Kidney (tissue), 14 donors: Measurements from ENCODE around the gene S100A8. TPM values are rescaled to one million over a fixed set of nuclear protein-coding genes. Genes with fewer than 3 reads are reported as not detected.

Source experiments
- DNase-seq, 5 donors: peaks; one replicate each; pipeline ENCODE4 v3.0.0-alpha.2; 2013 to 2020
- FAIRE-seq: peaks from 2 replicates; lab custom pipeline; 2012; peaks lifted over from hg19 to GRCh38; lab: Jason Lieb, UNC
- H3K27ac ChIP-seq, 2 donors: one replicate each; pipeline ENCODE4 v1.7.0; 2013; ENCODE audit warnings: low read depth in 2 of 2, low read length in 2 of 2, inconsistent platforms in 1 of 2
- H3K27me3 ChIP-seq: one replicate; pipeline ENCODE4 v1.7.1; 2013; ENCODE audit warnings: low read length, inconsistent platforms; ENCODE audit not compliant: control insufficient read depth, insufficient read depth
- H3K36me3 ChIP-seq, 3 donors: one replicate each; pipeline versions ENCODE4 v1.7.0 to v1.7.1; 2013; ENCODE audit warnings: low read length in 3 of 3, control low read depth in 1 of 3, inconsistent platforms in 1 of 3; ENCODE audit not compliant: insufficient read depth in 3 of 3, control insufficient read depth in 2 of 3
- H3K4me1 ChIP-seq, 3 donors: one replicate each; pipeline versions ENCODE4 v1.7.0 to v1.7.1; 2013; ENCODE audit warnings: low read length in 3 of 3, inconsistent platforms in 1 of 3, low read depth in 1 of 3; ENCODE audit not compliant: control insufficient read depth in 2 of 3, insufficient read depth in 2 of 3
- H3K4me3 ChIP-seq, 3 donors: one replicate each; pipeline versions ENCODE4 v1.7.0 to v1.8.1; 2013; ENCODE audit warnings: low read length in 3 of 3, control low read depth in 1 of 3, inconsistent platforms in 1 of 3
- H3K9ac ChIP-seq, 3 donors: one replicate each; pipeline versions ENCODE4 v1.7.0 to v1.7.1; 2013; ENCODE audit warnings: low read length in 3 of 3, control low read depth in 1 of 3, inconsistent platforms in 1 of 3
- H3K9me3 ChIP-seq, 3 donors: one replicate each; pipeline versions ENCODE4 v1.7.0 to v1.7.1; 2013; ENCODE audit warnings: low read length in 3 of 3, control low read depth in 1 of 3, inconsistent platforms in 1 of 3; ENCODE audit not compliant: control insufficient read depth in 2 of 3, insufficient read depth in 1 of 3
- intact Hi-C: fragments of 100-400 bp; cut with DNase I; formaldehyde crosslinking; loops from one replicate; pipeline ENCODE4 v1.11.1; 2022
- polyA plus RNA-seq: library from polyadenylated mRNA; stranded (reverse); fragments of 350-450 nt; fragmentation: Illumina TruSeq; extraction: RNeasy Lipid Tissue Mini Kit (QIAGEN cat#74804); gene quantifications from one replicate; pipeline ENCODE4 v1.2.3, GENCODE V29; 2014; ENCODE audit warnings: low read depth, low replicate concordance; ENCODE audit not compliant: insufficient read depth
- total RNA-seq: library from RNA; stranded (reverse); fragmentation: NEBNext Ultra II Directional; extraction: Animal tissue kit (Norgen Biotek cat#: 25700); gene quantifications from one replicate; pipeline ENCODE4 v1.2.1, GENCODE V29; 2021
- TF ChIP-seq, protein P1 (sequence below): IDR thresholded peaks from 3 replicates; pipeline ENCODE4 v1.5.1; 2012; ENCODE audit warnings: mild to moderate bottlenecking, moderate library complexity, borderline replicate concordance; ENCODE audit not compliant: insufficient read depth; ENCODE audit errors: extremely low read depth
- donor health status: control.
- donor health status: control.
- donor health status: control.
- donor health status: control.
- donor health status: control.
- donor health status: DM: yes; HTN: yes; CAD: no.
- donor health status: Normal renal cell carcinoma (clear cell type).

The S100A8 gene
- total and polyA plus RNA-seq, 2 donors from 2014 or later: 17.5 to 60.9 TPM

DNA sequence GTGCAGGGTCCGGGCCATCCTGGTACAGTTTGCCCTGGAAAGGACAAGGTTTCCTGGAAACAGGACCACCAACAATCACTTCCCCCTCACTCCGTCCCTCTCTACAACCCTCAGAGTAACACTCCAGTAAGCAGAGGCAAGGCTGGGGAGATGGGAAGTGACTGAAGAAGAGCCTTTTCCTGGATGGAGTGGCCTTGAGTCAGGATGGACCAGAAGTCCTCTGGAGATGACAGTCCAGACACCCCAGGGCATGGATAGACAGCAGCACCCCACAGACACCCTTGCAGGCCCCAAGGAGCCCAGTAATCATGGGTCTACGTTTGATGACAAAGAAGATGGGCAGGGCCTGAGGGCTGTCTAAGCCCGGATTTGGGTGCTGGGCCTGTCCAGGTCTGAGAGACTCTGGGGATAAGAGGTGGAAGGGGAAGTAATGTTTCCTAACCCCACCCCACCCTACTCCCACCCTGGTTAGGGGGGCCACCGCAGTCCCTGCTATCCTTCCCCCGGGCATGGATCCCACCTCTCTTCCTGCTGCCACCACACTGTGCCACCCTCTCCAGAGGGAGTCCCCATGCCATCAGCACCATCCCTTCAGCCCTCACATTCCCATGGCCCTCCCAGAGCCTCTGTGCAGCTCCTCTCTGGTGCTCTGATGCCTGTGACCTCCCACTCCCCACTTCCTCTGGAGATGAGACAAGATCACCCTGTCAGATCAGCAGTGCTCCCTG is 7.2 kb upstream of the S100A8 start:
- H3K27me3 ChIP-seq: no peaks in the 10 kb centered on the region
- TF ChIP-seq, protein P1, sequence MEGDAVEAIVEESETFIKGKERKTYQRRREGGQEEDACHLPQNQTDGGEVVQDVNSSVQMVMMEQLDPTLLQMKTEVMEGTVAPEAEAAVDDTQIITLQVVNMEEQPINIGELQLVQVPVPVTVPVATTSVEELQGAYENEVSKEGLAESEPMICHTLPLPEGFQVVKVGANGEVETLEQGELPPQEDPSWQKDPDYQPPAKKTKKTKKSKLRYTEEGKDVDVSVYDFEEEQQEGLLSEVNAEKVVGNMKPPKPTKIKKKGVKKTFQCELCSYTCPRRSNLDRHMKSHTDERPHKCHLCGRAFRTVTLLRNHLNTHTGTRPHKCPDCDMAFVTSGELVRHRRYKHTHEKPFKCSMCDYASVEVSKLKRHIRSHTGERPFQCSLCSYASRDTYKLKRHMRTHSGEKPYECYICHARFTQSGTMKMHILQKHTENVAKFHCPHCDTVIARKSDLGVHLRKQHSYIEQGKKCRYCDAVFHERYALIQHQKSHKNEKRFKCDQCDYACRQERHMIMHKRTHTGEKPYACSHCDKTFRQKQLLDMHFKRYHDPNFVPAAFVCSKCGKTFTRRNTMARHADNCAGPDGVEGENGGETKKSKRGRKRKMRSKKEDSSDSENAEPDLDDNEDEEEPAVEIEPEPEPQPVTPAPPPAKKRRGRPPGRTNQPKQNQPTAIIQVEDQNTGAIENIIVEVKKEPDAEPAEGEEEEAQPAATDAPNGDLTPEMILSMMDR: no peak
- no peak overlapping the region for H3K9ac ChIP-seq
- intact Hi-C loops: no loop called here
- DNase-seq (no peak), FAIRE-seq (no peak)
- H3K4me3 ChIP-seq: no peak overlapping the region
- H3K27ac ChIP-seq: no peak overlapping the region
- H3K4me1 ChIP-seq: no peaks in the 10 kb centered on the region
- H3K36me3 ChIP-seq: no peaks in the 10 kb centered on the region
- H3K9me3 ChIP-seq: no peaks in the 10 kb centered on the region

GRCh38 chr1:153397051-153397923 is 6.4 kb upstream of the S100A8 start:
- H3K27ac ChIP-seq: no peak overlapping the region
- intact Hi-C loops: no loop called here
- no peak overlapping the region for H3K9ac ChIP-seq
- no peaks in the 10 kb centered on the region for H3K36me3 ChIP-seq
- H3K4me1 ChIP-seq: no peaks in the 10 kb centered on the region
- DNase-seq (no peak), FAIRE-seq (no peak)
- no peak overlapping the region for H3K4me3 ChIP-seq
- no peaks in the 10 kb centered on the region for H3K27me3 ChIP-seq
- H3K9me3 ChIP-seq: no peaks in the 10 kb centered on the region
- TF ChIP-seq, protein P1: no peak

DNA sequence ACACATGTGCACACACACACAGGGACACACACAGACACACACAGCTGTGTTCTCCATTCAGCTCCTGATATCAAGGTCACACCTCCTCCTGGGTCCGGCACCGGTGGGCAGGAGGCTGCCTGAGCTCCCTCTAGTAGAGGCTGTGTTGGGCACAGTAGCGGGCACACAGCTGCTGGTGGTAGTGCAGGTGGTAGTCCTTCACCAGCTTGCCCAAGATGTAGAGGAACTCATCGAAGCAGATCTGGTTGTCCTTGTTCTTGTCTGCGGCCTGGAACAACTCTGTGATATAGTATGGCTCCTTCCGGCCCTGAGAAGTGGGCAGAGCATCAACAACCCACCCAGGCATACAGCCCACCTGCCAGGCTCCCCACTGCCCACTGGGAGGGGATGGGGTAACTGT is 5.6 kb upstream of the S100A8 start:
- DNase-seq (no peak), FAIRE-seq (no peak)
- TF ChIP-seq, protein P1: no peak
- H3K4me3 ChIP-seq: no peak overlapping the region
- intact Hi-C loops: no loop called here
- H3K4me1 ChIP-seq: no peaks in the 10 kb centered on the region
- no peaks in the 10 kb centered on the region for H3K9me3 ChIP-seq
- H3K36me3 ChIP-seq: no peaks in the 10 kb centered on the region
- H3K9ac ChIP-seq: no peak overlapping the region
- no peak overlapping the region for H3K27ac ChIP-seq
- no peaks in the 10 kb centered on the region for H3K27me3 ChIP-seq
